ENCODE results near the gene CASP14.

GRCh38 chr19:15107061-15108010 is 58.1 kb downstream of the CASP14 start, which contains the start of gene SYDE1:
- TF ChIP-seq, protein P1, sequence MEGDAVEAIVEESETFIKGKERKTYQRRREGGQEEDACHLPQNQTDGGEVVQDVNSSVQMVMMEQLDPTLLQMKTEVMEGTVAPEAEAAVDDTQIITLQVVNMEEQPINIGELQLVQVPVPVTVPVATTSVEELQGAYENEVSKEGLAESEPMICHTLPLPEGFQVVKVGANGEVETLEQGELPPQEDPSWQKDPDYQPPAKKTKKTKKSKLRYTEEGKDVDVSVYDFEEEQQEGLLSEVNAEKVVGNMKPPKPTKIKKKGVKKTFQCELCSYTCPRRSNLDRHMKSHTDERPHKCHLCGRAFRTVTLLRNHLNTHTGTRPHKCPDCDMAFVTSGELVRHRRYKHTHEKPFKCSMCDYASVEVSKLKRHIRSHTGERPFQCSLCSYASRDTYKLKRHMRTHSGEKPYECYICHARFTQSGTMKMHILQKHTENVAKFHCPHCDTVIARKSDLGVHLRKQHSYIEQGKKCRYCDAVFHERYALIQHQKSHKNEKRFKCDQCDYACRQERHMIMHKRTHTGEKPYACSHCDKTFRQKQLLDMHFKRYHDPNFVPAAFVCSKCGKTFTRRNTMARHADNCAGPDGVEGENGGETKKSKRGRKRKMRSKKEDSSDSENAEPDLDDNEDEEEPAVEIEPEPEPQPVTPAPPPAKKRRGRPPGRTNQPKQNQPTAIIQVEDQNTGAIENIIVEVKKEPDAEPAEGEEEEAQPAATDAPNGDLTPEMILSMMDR (IDR thresholded peaks at IDR 0.05; ENCODE audit: low read depth, low read length) = no peak
- TF ChIP-seq MAX (IDR thresholded peaks at IDR 0.05; ENCODE audit: low read depth, low read length) = no peak
- TF ChIP-seq POLR2A (IDR thresholded peaks at IDR 0.05; ENCODE audit: extremely low read depth, insufficient read length) = no peak
- no peak for TF ChIP-seq MYC (IDR thresholded peaks at IDR 0.05; ENCODE audit: low read depth, low read length)

Data from NB4 (cell line).